ENCODE results near the gene ZNF710. TPM values are rescaled to one million over a fixed set of nuclear protein-coding genes. Genes with fewer than 3 reads are reported as not detected.

The ZNF710 gene
- total and polyA plus RNA-seq, 9 of the 15 experiments (the other 6 are each of a cell fraction or from before 2014, with no cell fraction given): 0.56 to 14.2 (median 5.2) TPM

DNA sequence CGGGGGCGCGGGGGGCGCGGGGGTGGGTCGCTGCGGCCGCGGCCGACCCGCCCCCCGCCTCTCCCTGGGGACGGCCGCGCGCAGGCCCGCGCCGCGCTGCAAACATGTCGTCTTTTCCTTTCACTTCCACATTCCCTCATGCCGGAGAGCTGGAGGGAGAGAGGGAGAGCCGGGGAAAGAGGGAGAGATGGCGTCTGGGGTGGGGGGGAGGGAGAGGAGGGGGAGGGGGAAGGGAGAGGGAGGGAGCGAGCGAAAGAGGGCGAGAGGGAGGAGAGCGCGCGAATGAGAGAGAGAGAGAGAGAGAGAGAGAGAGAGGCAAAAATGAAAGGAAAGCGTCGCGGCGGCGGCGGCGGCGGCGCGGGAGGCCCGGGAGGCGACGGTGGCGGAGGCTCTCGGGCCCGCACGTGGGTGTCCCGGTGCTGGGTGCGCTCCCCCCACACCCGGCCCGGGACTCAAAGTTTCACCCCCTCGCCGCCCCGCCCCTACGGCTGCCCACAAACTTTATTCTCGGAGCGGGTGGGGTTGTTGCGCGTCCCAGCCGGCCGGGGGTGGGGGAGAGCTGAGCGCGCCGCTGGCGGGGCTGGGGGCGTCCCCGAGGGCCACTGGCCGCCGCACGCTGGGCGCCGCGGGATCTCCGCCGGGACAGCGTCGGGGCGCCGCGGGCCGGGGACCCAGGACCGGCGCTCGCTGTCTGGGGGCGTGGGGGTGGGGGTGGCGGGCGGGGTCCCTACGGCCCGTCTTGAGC is 731 bp downstream of the ZNF710 start (continued):
- TF ChIP-seq MAZ (CRISPR knock-in tag; conservative IDR thresholded peaks at IDR 0.05 in 1 of 2, IDR thresholded peaks at IDR 0.05 in 1 of 2): peak in 1 of 2 experiments; percentile 81; a peak in 2 of 4 replicates
- no peak for TF ChIP-seq HNRNPUL1 (IDR thresholded peaks at IDR 0.05; ENCODE audit: low read length)
- TF ChIP-seq, protein P1, sequence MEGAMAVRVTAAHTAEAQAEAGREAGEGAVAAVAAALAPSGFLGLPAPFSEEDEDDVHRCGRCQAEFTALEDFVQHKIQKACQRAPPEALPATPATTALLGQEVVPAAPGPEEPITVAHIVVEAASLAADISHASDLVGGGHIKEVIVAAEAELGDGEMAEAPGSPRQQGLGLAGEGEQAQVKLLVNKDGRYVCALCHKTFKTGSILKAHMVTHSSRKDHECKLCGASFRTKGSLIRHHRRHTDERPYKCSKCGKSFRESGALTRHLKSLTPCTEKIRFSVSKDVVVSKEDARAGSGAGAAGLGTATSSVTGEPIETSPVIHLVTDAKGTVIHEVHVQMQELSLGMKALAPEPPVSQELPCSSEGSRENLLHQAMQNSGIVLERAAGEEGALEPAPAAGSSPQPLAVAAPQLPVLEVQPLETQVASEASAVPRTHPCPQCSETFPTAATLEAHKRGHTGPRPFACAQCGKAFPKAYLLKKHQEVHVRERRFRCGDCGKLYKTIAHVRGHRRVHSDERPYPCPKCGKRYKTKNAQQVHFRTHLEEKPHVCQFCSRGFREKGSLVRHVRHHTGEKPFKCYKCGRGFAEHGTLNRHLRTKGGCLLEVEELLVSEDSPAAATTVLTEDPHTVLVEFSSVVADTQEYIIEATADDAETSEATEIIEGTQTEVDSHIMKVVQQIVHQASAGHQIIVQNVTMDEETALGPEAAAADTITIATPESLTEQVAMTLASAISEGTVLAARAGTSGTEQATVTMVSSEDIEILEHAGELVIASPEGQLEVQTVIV (CRISPR knock-in tag; IDR thresholded peaks at IDR 0.05; ENCODE audit: borderline replicate concordance): no peak

DNA sequence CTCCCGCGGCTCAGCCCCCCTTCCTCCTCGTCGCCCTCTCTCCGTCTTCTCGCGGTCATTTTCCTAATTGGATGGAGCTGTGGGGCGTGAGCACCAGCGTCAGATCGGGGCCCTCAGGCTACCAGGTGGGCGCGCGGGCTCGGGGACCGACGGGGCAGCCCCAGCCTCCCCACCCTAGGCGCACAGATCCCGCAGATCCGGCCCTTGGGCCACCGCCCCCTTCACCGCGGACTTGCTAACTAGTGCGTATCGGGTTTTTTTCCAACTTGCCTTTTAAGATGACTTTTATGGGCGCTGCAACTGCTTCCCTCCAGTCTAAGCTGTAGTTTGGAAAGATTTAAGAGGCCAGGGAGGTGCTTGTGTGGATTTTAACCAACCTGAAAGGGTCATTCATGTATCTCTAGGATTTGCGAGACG is 1.3 kb downstream of the ZNF710 start:
- peak overlapping the region; percentile 80 for H2AFZ ChIP-seq (ENCODE audit: low read depth, low read length)
- no peaks in the 10 kb centered on the region for H3K27me3 ChIP-seq (ENCODE audit: control insufficient read depth in 2 of 2, insufficient read depth in 2 of 2, low read length in 2 of 2)
- intact Hi-C loops (cut with micrococcal nuclease): no loop called here
- ChIA-PET POLR2A (interaction anchor here (1.0 to 1.8 kb wide), 3 partner anchors 11 to 26 kb away, joined by 4 to 5 read pairs (median 4); no protein-coding TSS in a partner anchor), CTCF (ENCODE audit: low intra/inter-chr PET ratio) (no interaction called here)
- in situ Hi-C loops (cut with MboI): no loop called here
- peak overlapping the region; percentile 55 to 90 for H3K9ac ChIP-seq (ENCODE audit: insufficient read depth in 1 of 2, low read depth in 2 of 2, low read length in 2 of 2)
- peak overlapping the region; percentile 48; the same call in 1 of the 3 replicates for H3K27ac ChIP-seq (ENCODE audit: extremely low read depth, low read depth, low read length)
- no TSS peak for BruUV-seq (replicated peaks)
- peaks cover 20% of the 10 kb centered on the region for H3K79me2 ChIP-seq (ENCODE audit: control insufficient read depth, insufficient read depth, low read length)
- peak overlapping the region; percentile 67 for H3K4me3 ChIP-seq
- H3K36me3 ChIP-seq (ENCODE audit: control insufficient read depth, insufficient read depth, low read length): no peaks in the 10 kb centered on the region
- H3K9me1 ChIP-seq (ENCODE audit: control insufficient read depth, insufficient read depth, low read length): no peaks in the 10 kb centered on the region
- FAIRE-seq (no peak), ATAC-seq (peak; percentile 52), DNase-seq (ENCODE audit: extremely low read depth in 1 of 4, low spot score in 3 of 4) (peak in 2 of 4 experiments; percentile 44)
- TF ChIP-seq HEY1 (CRISPR knock-in tag; IDR thresholded peaks at IDR 0.05; ENCODE audit: borderline replicate concordance) (no peak), MYC (IDR thresholded peaks at IDR 0.05; ENCODE audit: low read depth, low read length) (no peak), MYC (CRISPR knock-in tag; IDR thresholded peaks at IDR 0.05; ENCODE audit: borderline replicate concordance, low read depth) (peak; percentile 33; the same call in 1 of the 2 replicates), ZNF695 (CRISPR knock-in tag; IDR thresholded peaks at IDR 0.05) (no peak), POLR2G (IDR thresholded peaks at IDR 0.05; ENCODE audit: low read depth, low read length) (peak; percentile 3; the same call in 1 of the 2 replicates), ZNF431 (CRISPR knock-in tag; IDR thresholded peaks at IDR 0.05) (no peak), RBFOX2 (IDR thresholded peaks at IDR 0.05; ENCODE audit: low read depth, low read length) (peak; percentile 52), KDM5B (IDR thresholded peaks at IDR 0.05; ENCODE audit: insufficient replicate concordance, low read depth, low read length) (no peak), ZNF764 (CRISPR knock-in tag; IDR thresholded peaks at IDR 0.05; ENCODE audit: low read depth) (no peak)
- TF ChIP-seq, protein P2, sequence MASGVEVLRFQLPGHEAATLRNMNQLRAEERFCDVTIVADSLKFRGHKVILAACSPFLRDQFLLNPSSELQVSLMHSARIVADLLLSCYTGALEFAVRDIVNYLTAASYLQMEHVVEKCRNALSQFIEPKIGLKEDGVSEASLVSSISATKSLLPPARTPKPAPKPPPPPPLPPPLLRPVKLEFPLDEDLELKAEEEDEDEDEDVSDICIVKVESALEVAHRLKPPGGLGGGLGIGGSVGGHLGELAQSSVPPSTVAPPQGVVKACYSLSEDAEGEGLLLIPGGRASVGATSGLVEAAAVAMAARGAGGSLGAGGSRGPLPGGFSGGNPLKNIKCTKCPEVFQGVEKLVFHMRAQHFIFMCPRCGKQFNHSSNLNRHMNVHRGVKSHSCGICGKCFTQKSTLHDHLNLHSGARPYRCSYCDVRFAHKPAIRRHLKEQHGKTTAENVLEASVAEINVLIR (CRISPR knock-in tag; IDR thresholded peaks at IDR 0.05): no peak
- 18% methylated on average over 7 of the region's 27 CpGs for WGBS (ENCODE audit: insufficient coverage, low coverage, missing lambda C conversion rate)
- H4K20me1 ChIP-seq (replicated peaks; ENCODE audit: control insufficient read depth, insufficient read depth, low read length): no peaks in the 10 kb centered on the region; the same call in 1 of the 2 replicates
- H3K9me3 ChIP-seq (replicated peaks; ENCODE audit: control insufficient read depth, insufficient read depth, low read depth, low read length): no peaks in the 10 kb centered on the region
- peaks cover 11 to 34% of the 10 kb centered on the region in 2 experiments for H3K4me1 ChIP-seq (replicated peaks in 1 of 2; ENCODE audit: control insufficient read depth in 2 of 2, insufficient read depth in 2 of 2, low read length in 2 of 2)
- peak overlapping the region; percentile 77 for H3K4me2 ChIP-seq (ENCODE audit: insufficient read depth, low read length)

Measured in K562 (cell line).